Activated naive CD8-positive, alpha-beta T cell (primary cell): ENCODE measurements around the gene RPTOR.
"Not testable (repeated sequence)": the region's sequence is repeated elsewhere in the genome, so short reads cannot be mapped to it uniquely, and the experiment has no call there.

Experiments
- H3K27ac Mint-ChIP-seq: one replicate; pipeline ENCODE4 v1.8.0; 2021; ENCODE audit warnings: mixed read lengths
- H3K27me3 Mint-ChIP-seq: one replicate; pipeline ENCODE4 v1.8.0; 2021; ENCODE audit warnings: mixed read lengths
- H3K36me3 Mint-ChIP-seq: one replicate; pipeline ENCODE4 v1.8.0; 2021; ENCODE audit warnings: mixed read lengths
- H3K4me1 Mint-ChIP-seq: one replicate; pipeline ENCODE4 v1.8.0; 2021; ENCODE audit warnings: low read depth, mixed read lengths
- H3K4me3 Mint-ChIP-seq: one replicate; pipeline ENCODE4 v1.8.0; 2021; ENCODE audit warnings: mild to moderate bottlenecking, mixed read lengths
- H3K9me3 Mint-ChIP-seq: one replicate; pipeline ENCODE4 v1.8.0; 2021; ENCODE audit warnings: low read depth, mixed read lengths

The RPTOR gene

DNA sequence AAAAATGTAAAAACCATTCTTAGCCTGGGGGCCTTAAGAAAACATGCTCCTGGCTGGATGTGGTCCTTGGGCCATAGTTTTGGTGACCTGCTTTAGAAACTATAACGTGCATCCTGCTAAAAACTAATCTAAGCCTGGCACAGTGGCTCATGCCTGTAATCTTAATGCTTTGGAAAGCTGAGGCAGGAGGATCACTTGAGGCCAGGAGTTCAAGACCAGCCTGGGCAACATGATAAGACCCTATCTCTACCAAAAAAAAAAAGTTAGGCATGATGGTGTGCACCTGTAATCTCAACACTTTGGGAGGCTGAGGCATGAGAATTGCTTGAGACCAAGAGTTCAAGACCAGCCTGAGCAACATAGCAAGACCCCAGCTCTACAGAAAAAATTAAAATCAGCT lies 263.2 kb downstream of the RPTOR start:
- Mint-ChIP-seq H3K27ac (no peak overlapping the region), H3K36me3 (peaks cover 32% of the 10 kb centered on the region), H3K4me3 (no peak overlapping the region), H3K27me3 (no peaks in the 10 kb centered on the region), H3K4me1 (peaks cover 44% of the 10 kb centered on the region), H3K9me3 (no peaks in the 10 kb centered on the region)

DNA sequence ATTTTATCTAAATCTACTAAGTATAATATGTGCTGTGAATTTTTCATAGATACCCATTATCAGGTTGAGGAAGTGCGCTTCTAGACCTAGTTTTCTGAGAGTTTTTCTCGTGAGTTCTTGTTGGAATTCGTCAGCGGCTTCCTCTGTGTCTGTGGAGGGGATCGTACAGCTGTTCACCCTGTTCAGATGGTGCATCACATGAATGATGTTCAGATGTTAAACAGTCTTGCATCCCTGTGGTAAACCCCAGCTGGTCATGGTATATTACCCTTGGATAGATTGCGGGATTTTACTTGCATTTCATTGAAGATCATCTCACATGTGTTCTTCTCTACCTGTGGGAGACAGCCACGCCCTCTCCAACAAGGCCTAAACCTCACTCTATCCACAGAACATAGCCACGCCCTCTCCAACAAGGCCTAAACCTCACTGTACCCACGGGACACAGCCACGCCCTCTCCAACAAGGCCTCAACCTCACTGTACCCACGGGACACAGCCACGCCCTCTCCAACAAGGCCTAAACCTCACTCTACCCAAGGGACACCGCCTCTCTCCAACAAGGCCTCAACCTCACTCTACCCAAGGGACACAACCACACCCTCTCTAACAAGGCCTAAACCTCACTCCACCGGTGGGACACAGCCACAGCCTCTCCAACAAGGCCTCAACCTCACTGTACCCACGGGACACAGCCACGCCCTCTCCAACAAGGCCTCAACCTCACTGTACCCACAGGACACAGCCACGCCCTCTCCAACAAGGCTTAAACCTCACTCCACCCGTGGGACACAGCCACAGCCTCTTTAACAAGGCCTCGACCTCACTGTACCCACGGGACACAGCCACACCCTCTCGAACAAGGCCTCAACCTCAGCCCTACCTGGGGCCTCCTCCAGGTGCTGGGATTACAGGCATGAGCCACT lies 266.8 kb downstream of the RPTOR start:
- H3K9me3 Mint-ChIP-seq, result no peaks in the 10 kb centered on the region
- H3K4me1 Mint-ChIP-seq, result peaks cover 37% of the 10 kb centered on the region
- H3K4me3 Mint-ChIP-seq, result no peak overlapping the region
- H3K27me3 Mint-ChIP-seq, result no peaks in the 10 kb centered on the region
- peaks cover 28% of the 10 kb centered on the region for H3K36me3 Mint-ChIP-seq
- peak overlapping the region; percentile 82 for H3K27ac Mint-ChIP-seq

DNA sequence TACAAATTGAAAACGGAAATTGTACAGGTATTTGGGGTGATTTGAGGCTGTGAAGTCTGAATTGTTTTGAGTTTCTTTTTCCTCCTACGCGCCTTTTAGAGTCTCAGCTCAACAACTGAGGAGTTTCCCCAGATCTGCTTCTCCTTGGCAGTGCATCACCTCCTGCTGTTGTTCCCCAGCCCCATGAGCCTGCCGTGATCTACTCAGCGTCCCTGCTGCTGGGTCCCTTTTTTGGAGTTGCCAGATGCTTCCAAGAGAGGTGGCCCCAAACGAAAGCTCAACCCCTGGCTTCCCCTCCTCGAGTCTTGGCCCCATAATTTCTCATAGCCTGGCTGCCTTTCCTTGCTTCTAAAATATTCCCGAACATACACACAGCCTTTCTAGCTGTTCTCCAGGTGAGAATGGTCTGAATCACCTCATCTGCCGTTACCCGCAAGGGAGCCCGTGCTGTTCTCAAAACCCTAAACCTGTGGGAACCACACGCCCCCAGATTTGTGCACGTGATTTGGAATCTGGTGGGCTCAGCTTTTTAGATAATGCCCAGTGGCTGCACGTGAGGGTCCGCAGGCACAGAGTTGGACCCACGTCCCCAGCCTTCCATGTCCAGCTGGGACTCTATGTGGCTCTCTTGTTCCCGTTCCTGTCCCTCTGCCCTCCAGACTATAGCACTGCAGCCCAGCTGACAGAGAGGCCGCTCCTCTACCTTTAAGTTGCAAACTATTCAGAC lies 267.9 kb downstream of the RPTOR start:
- Mint-ChIP-seq H3K9me3 (no peaks in the 10 kb centered on the region), H3K36me3 (peaks cover 21% of the 10 kb centered on the region), H3K27me3 (no peaks in the 10 kb centered on the region), H3K4me3 (peak overlapping the region; percentile 30), H3K4me1 (peaks cover 37% of the 10 kb centered on the region), H3K27ac (peak overlapping the region; percentile 82)

DNA sequence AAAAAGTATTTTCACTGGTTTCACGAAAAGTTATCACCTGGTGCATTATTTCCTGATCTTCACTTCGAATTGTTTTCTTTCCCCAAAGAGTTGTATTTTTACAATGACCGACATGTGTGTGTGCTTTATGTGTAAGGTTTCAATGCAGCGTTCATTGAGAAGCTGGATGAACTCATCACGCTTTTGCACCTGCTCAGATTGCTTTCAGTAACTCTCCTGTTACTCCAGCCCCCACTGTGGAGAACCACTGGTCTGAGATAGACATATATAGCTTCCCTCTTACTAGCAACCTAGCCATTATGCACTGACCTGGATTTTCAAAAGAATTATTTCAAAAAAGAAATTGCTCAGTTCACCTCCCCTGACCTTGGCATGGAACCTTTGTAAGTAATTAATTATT lies 268.7 kb downstream of the RPTOR start:
- peaks cover 18% of the 10 kb centered on the region for H3K36me3 Mint-ChIP-seq
- H3K4me3 Mint-ChIP-seq, result no peak overlapping the region
- H3K4me1 Mint-ChIP-seq, result peaks cover 45% of the 10 kb centered on the region
- no peaks in the 10 kb centered on the region for H3K9me3 Mint-ChIP-seq
- H3K27ac Mint-ChIP-seq, result peak overlapping the region; percentile 82
- no peaks in the 10 kb centered on the region for H3K27me3 Mint-ChIP-seq

DNA sequence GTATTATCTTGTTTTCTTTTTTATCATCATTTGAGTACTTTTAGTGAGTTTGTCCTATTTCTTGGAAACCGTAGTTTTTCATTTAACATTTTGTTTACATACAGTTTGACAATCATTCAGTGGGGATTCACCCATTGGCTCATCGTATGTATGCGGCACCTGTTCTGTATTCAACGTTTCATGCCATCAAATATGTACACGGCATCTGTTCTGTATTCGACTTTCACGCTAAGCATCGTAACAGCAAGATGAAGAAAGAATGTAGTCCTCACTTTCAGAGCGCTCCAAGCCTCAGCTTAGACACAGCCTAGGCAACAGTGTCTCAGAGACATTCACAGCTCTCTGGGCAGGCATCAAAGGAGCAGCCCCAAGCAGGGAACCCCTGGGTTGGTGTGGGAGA lies 269.9 kb downstream of the RPTOR start:
- peaks cover 11% of the 10 kb centered on the region for H3K36me3 Mint-ChIP-seq
- no peaks in the 10 kb centered on the region for H3K27me3 Mint-ChIP-seq
- peak overlapping the region; percentile 5 for H3K27ac Mint-ChIP-seq
- no peak overlapping the region for H3K4me3 Mint-ChIP-seq
- H3K4me1 Mint-ChIP-seq, result peaks cover 51% of the 10 kb centered on the region
- no peaks in the 10 kb centered on the region for H3K9me3 Mint-ChIP-seq

DNA sequence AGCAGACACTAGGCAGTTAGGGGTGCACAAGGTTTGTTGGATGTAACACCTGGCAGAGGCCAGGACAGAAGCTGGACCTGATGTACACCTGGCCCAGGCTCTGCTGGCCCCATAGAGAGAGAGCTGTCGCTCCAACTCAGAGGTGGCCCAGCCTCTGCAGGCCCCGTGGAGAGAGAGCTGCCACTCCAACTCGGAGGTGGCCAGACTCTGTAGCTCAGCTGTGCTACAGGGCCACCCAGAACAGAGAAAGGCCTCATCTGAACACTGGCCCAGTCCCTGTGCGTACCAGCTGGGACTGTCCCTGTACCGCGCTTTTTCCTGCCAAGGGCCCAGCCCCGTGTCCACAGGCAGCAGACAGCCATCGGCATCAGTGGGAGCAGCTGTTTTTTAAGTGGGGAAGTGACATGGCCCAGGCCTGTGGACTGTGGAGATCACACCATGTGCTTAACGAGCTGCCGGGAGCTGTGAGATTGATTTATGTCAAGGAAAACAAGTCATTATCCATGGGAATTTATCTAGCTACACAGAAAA lies 270.6 kb downstream of the RPTOR start:
- H3K27ac Mint-ChIP-seq, result peak overlapping the region; percentile 16
- no peaks in the 10 kb centered on the region for H3K27me3 Mint-ChIP-seq
- peaks cover 10% of the 10 kb centered on the region for H3K36me3 Mint-ChIP-seq
- peaks cover 58% of the 10 kb centered on the region for H3K4me1 Mint-ChIP-seq
- H3K9me3 Mint-ChIP-seq, result no peaks in the 10 kb centered on the region
- no peak overlapping the region for H3K4me3 Mint-ChIP-seq

DNA sequence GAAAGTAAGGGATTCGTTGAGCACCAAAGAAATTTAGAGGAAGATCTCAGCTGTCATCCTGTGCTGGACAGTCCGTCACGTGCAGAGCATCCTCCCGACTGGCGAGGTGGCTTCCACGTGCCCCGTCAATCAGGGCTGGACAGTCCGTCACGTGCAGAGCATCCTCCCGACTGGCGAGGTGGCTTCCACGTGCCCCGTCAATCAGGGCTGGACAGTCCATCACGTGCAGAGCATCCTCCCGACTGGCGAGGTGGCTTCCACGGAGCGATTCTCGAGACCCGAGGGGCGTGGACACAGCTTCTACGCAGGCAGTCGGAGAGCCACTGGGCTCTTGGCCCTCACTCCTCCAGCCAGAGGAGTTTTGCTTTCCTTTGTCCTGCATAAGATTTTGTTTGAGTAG lies 271.1 kb downstream of the RPTOR start:
- H3K36me3 Mint-ChIP-seq, H3K27me3 Mint-ChIP-seq, H3K9me3 Mint-ChIP-seq, H3K4me3 Mint-ChIP-seq: not testable (repeated sequence)
- Mint-ChIP-seq H3K4me1 (peaks cover 58% of the 10 kb centered on the region), H3K27ac (peak overlapping the region; percentile 16)

DNA sequence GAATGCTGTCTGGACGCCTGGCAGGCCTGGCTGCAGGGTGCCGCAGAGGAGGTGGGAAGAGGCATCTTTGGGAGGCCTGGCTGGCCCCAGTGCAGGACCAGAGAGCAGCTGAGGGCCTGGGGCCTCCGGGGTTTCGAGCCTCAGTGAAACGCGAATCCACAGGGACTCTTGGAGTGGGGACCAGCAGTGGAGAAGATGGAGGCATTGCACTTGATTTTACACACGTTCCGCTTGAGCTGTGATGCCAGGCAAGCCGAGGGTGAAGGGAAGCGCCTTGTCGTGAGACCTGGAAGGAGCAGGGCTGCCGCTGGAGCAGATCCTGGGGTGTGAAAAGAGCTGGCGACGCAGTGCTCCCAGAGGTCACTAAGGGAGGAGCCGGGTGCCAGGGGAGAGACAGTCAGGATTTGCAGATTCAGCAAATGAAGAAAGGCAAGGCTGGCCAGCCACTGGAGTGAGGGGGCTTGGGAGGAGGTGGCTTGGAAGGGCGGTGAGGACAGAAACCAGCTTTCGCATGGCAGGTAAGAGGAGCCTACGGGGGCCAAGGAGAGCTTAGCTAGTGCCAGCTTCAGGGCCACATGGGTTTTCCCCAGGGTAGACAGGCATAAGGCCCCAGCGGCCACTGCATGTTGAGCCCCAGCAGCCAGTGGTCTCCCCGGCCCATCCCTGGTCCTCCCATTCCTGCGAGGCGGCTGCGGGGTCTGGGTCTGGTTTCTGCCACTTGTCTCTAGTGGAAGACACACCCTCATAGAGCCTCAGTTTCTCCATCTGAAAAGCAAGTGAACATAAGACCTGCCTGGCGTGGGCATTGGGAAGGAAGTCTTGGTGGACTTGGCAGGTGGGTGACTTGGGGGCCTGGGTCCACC lies 271.8 kb downstream of the RPTOR start:
- Mint-ChIP-seq H3K27me3 (no peaks in the 10 kb centered on the region), H3K36me3 (peaks cover 8% of the 10 kb centered on the region), H3K9me3 (no peaks in the 10 kb centered on the region), H3K4me3 (no peak overlapping the region), H3K4me1 (peaks cover 54% of the 10 kb centered on the region), H3K27ac (no peak overlapping the region)

DNA sequence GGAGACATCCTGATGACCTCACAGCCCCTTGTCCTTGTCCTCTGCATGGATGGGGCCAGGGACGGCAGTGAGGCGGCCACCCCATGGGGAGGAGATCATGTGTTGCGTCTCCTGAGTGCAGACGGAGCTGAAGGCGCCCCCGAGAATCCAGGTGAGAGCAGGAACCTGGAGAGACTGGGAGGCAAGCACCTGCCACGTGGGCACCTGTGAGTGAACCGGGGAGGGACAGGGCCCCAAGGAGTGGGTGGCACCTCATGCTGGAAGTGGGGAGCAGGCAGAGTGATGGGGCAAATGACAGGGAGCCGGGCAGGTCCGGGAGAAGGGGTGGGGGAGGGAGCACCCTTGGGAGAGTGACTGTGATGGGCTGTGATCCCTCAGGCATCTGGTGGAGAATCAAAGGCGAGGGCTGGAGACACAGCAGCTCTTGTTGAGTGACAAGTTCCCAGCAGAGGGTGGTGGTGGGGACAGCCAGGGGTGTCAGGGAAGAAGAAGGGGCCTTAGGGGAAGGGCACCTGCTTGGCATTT lies 272.7 kb downstream of the RPTOR start:
- no peaks in the 10 kb centered on the region for H3K9me3 Mint-ChIP-seq
- H3K4me3 Mint-ChIP-seq, result no peak overlapping the region
- H3K27me3 Mint-ChIP-seq, result no peaks in the 10 kb centered on the region
- H3K27ac Mint-ChIP-seq, result no peak overlapping the region
- peaks cover 45% of the 10 kb centered on the region for H3K4me1 Mint-ChIP-seq
- H3K36me3 Mint-ChIP-seq, result peaks cover 6% of the 10 kb centered on the region

DNA sequence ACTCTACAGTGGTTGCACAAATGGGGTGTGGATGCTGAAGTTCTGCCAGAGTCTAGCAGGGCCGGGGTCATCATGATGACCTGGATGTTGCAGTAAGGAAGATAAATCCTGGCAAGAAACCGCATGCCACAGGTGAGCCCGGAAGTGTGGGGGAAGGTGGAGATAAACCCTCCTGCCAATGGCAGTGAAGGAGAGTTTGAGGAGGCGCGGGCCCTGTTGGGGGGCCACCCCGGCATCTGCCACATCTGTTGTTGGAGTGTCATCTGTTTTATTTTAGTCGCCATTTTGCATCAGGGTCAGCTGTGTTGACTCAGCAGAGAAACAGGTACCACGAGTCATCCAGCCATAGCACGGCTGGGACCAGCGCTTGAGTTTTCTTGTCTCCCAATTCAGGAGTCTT lies 273.2 kb downstream of the RPTOR start:
- no peak overlapping the region for H3K4me3 Mint-ChIP-seq
- peak overlapping the region; percentile 64 for H3K27ac Mint-ChIP-seq
- H3K27me3 Mint-ChIP-seq, result no peaks in the 10 kb centered on the region
- H3K36me3 Mint-ChIP-seq, result peaks cover 6% of the 10 kb centered on the region
- no peaks in the 10 kb centered on the region for H3K9me3 Mint-ChIP-seq
- peaks cover 40% of the 10 kb centered on the region for H3K4me1 Mint-ChIP-seq

DNA sequence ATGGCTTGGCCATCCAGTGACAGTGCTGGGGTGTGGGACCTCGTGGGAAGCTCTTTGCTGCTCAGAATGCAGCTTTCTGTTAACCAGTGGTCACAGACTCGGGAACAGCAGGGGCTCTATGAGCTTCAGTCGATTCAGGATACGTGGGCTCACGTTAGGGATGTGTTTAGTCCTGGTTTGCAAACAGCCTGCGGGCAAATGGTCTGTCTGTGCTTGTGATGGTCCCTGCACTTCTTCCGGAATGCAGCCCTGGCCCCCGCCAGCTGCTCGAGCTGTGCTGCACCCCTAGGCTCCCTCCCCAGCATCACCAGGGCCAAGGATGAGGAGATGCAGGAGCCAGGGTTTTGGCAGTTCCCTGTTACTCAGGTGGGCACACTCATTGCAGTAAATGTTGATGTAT lies 274.2 kb downstream of the RPTOR start:
- H3K27me3 Mint-ChIP-seq, result no peaks in the 10 kb centered on the region
- H3K36me3 Mint-ChIP-seq, result peaks cover 9% of the 10 kb centered on the region
- H3K4me3 Mint-ChIP-seq, result peak overlapping the region; percentile 36
- no peaks in the 10 kb centered on the region for H3K9me3 Mint-ChIP-seq
- H3K27ac Mint-ChIP-seq, result peak overlapping the region; percentile 79
- H3K4me1 Mint-ChIP-seq, result peaks cover 36% of the 10 kb centered on the region

DNA sequence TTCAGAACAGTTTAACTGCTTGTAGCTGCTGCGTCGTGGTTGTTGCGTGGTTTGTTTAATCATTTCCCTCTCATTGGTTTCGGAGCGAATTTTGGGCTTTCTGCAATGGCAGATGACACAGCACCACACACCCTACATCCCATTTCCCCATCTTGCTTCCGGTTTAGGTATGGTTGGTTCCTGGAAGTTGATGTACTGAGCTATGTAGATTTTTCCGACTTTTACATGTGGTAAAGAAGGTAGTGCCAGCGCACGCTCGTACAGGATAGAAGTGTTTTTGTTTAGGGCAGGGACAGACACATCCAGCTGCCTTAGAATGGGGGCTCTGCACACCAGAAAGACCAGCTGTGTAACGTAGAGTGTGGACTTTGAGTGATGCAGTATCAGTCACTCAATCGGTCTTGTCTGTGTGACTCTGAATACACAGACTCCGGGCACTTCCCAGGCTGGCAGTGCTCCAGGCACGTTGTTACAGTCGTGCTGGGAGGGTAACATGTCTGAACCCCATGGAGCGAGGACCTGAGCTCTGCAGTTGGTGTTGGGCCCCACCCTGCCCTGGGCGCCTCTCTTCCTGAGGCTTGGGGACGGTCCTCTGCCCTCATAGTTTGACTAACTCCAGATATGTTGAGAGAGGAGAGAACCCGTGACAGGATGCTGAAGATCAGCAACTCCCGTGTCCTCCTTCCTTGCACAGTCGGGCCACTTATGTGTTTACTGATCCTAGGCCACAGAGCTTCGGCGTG lies 275.0 kb downstream of the RPTOR start:
- no peaks in the 10 kb centered on the region for H3K27me3 Mint-ChIP-seq
- peak overlapping the region; percentile 79 for H3K27ac Mint-ChIP-seq
- H3K36me3 Mint-ChIP-seq, result peaks cover 4% of the 10 kb centered on the region
- H3K9me3 Mint-ChIP-seq, result no peaks in the 10 kb centered on the region
- H3K4me3 Mint-ChIP-seq, result peak overlapping the region; percentile 36
- peaks cover 36% of the 10 kb centered on the region for H3K4me1 Mint-ChIP-seq

DNA sequence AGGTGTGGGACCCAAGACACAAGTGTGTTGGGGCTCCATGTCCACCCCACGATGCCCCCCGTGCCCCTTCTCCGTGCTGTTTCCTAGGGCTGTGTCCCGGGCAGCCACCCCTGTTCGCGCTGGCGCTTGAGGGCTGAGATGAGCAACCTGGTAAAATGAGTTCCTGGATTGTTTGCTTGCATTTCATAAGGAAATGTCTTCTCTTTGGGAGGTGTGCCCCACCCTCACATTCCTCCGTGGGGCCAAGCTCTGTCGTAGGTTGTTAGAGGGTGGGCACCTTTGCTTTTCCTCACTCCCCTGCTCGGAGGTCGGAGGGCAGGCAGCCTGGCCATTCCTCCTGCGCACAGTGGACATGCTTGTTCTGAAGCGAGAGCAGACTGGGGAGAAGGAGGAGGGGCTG lies 275.7 kb downstream of the RPTOR start:
- H3K27me3 Mint-ChIP-seq, result no peaks in the 10 kb centered on the region
- H3K4me3 Mint-ChIP-seq, result no peak overlapping the region
- H3K27ac Mint-ChIP-seq, result no peak overlapping the region
- H3K36me3 Mint-ChIP-seq, result peaks cover 3% of the 10 kb centered on the region
- peaks cover 36% of the 10 kb centered on the region for H3K4me1 Mint-ChIP-seq
- H3K9me3 Mint-ChIP-seq, result no peaks in the 10 kb centered on the region

DNA sequence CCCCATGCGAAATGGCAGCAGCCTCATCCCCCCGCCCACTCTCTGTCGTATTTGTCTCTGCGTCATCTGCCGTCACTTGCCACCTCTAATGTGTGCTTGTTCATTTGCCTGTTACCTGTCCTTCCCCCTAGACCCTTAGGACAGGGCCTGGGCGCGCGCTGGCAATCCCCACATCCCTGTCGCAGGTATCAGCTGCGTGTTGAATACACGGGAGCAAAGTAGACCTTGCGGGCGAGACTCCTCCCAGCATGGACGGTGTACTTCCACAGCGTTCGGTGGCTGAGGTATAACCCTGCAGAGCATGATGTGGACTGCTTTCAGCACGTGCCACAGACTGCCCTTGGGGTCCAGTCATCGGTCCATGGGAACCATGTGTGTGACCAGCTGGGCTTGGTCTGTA lies 276.9 kb downstream of the RPTOR start:
- Mint-ChIP-seq H3K4me1 (peaks cover 34% of the 10 kb centered on the region), H3K27me3 (no peaks in the 10 kb centered on the region), H3K27ac (no peak overlapping the region), H3K36me3 (peaks cover 3% of the 10 kb centered on the region), H3K4me3 (no peak overlapping the region), H3K9me3 (no peaks in the 10 kb centered on the region)
